ENCODE measurements around the gene GALR3.

GALR3 gene

GRCh38 chr22:37807410-37808293, 15.5 kb upstream of the GALR3 start, which contains the start of gene GCAT:
Gene GCAT, plus strand, starts transcription at chr22:37807934. Its CDS starts 34 bp downstream, at chr22:37807968.
- intact Hi-C loops (cut with micrococcal nuclease): no loop called here
- peak within 1 kb of the TSS; percentile 86 for H3K27ac Mint-ChIP-seq
- H3K27me3 Mint-ChIP-seq: peaks cover 60% of the 10 kb centered on the region
- peak within 1 kb of the TSS; percentile 87 for H3K4me3 Mint-ChIP-seq
- no peaks in the 10 kb centered on the region for H3K36me3 Mint-ChIP-seq (ENCODE audit: low read depth)
- H3K9me3 Mint-ChIP-seq: no peaks in the 10 kb centered on the region
- peaks cover 53% of the 10 kb centered on the region for H3K4me1 Mint-ChIP-seq (ENCODE audit: low read depth)

GRCh38 chr22:37808294-37808657, 14.9 kb upstream of the GALR3 start:
- Mint-ChIP-seq H3K36me3 (ENCODE audit: low read depth) (no peaks in the 10 kb centered on the region), H3K4me3 (peak overlapping the region; percentile 78), H3K9me3 (no peaks in the 10 kb centered on the region), H3K27ac (no peak overlapping the region), H3K4me1 (ENCODE audit: low read depth) (peaks cover 46% of the 10 kb centered on the region), H3K27me3 (peaks cover 53% of the 10 kb centered on the region)
- intact Hi-C loops (cut with micrococcal nuclease): no loop called here

- no peaks in the 10 kb centered on the region for H3K9me3 Mint-ChIP-seq
- peaks cover 34% of the 10 kb centered on the region for H3K4me1 Mint-ChIP-seq (ENCODE audit: low read depth)
- H3K27me3 Mint-ChIP-seq: peaks cover 41% of the 10 kb centered on the region
- no peak overlapping the region for H3K4me3 Mint-ChIP-seq
- H3K36me3 Mint-ChIP-seq (ENCODE audit: low read depth): no peaks in the 10 kb centered on the region
- intact Hi-C loops (cut with micrococcal nuclease): no loop called here
- H3K27ac Mint-ChIP-seq: no peak overlapping the region
These were observed 13.4 kb upstream of the GALR3 start for GRCh38 chr22:37809672-37810333.

DNA sequence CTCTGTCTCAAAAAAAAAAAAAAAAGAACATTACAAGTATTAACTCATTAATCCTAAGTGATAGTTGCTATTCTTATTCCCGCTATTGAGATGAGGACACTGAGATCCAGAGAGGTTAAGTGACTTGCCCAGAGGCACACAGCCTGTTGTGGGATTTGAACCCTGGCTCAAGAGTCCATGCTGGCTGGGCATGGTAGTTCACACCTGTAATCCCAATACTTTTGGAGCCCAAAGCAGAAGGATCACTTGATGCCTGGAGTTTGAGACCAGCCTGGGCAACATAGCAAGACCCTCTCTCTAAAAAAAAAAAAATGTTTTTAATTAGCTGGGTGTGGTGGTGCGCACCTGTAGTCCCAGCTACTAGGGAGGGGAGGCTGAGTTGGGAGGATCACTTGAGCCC, 11.3 kb upstream of the GALR3 start:
- peaks cover 16% of the 10 kb centered on the region for H3K4me1 Mint-ChIP-seq (ENCODE audit: low read depth)
- H3K36me3 Mint-ChIP-seq (ENCODE audit: low read depth): no peaks in the 10 kb centered on the region
- H3K27me3 Mint-ChIP-seq: peaks cover 26% of the 10 kb centered on the region
- no peak overlapping the region for H3K27ac Mint-ChIP-seq
- intact Hi-C loops (cut with micrococcal nuclease): no loop called here
- no peak overlapping the region for H3K4me3 Mint-ChIP-seq
- H3K9me3 Mint-ChIP-seq: no peaks in the 10 kb centered on the region

GRCh38 chr22:37812869-37813678, 10.1 kb upstream of the GALR3 start:
- peaks cover 12% of the 10 kb centered on the region for H3K4me1 Mint-ChIP-seq (ENCODE audit: low read depth)
- intact Hi-C loops (cut with micrococcal nuclease): no loop called here
- no peaks in the 10 kb centered on the region for H3K36me3 Mint-ChIP-seq (ENCODE audit: low read depth)
- H3K27me3 Mint-ChIP-seq: peaks cover 24% of the 10 kb centered on the region
- H3K27ac Mint-ChIP-seq: no peak overlapping the region
- no peaks in the 10 kb centered on the region for H3K9me3 Mint-ChIP-seq
- H3K4me3 Mint-ChIP-seq: no peak overlapping the region

GRCh38 chr22:37815593-37815992, 7.6 kb upstream of the GALR3 start:
- H3K27ac Mint-ChIP-seq: no peak overlapping the region
- H3K36me3 Mint-ChIP-seq (ENCODE audit: low read depth): no peaks in the 10 kb centered on the region
- peaks cover 19% of the 10 kb centered on the region for H3K4me1 Mint-ChIP-seq (ENCODE audit: low read depth)
- H3K4me3 Mint-ChIP-seq: no peak overlapping the region
- H3K27me3 Mint-ChIP-seq: peaks cover 27% of the 10 kb centered on the region
- no peaks in the 10 kb centered on the region for H3K9me3 Mint-ChIP-seq
- intact Hi-C loops (cut with micrococcal nuclease): loop anchor here (5.0 kb wide), 1 partner anchor 147 kb away; no protein-coding TSS in a partner anchor

DNA sequence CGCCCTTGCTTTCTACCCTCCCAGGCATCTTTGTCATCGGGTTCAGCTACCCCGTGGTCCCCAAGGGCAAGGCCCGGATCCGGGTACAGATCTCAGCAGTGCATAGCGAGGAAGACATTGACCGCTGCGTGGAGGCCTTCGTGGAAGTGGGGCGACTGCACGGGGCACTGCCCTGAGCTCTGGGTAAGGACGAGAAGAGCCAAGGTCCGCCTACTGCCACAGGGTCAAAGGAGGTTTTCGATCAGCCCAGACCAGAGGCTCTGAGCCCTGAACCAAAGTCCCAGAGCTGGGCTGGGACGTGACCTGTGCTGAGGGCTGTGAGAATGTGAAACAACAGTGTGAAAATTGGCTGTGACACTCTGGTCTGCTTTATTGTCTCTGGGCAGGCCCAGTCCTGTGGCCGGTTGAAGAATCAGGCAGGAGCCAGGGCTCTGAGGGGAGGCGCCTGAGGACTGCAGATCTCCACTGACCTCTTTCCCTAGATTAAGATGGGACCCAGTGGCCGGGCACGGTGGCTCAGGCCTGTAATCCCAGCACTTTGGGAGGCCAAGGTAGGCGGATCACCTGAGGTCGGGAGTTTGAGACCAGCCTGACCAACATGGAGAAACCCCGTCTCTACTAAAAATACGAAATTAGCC, 6.5 kb upstream of the GALR3 start:
- Mint-ChIP-seq H3K27ac (no peak overlapping the region), H3K4me3 (no peak overlapping the region), H3K36me3 (ENCODE audit: low read depth) (no peaks in the 10 kb centered on the region), H3K9me3 (no peaks in the 10 kb centered on the region), H3K27me3 (peaks cover 33% of the 10 kb centered on the region), H3K4me1 (ENCODE audit: low read depth) (peaks cover 19% of the 10 kb centered on the region)
- intact Hi-C loops (cut with micrococcal nuclease): loop anchor here (1.0 to 5.0 kb wide), 3 partner anchors 47 to 146 kb away; no protein-coding TSS in a partner anchor

GRCh38 chr22:37817705-37818408, 5.3 kb upstream of the GALR3 start:
- Mint-ChIP-seq H3K36me3 (ENCODE audit: low read depth) (no peaks in the 10 kb centered on the region), H3K9me3 (no peaks in the 10 kb centered on the region), H3K4me3 (peak overlapping the region; percentile 55), H3K27ac (no peak overlapping the region), H3K27me3 (peaks cover 39% of the 10 kb centered on the region), H3K4me1 (ENCODE audit: low read depth) (peaks cover 25% of the 10 kb centered on the region)
- intact Hi-C loops (cut with micrococcal nuclease): loop anchor here (1.0 to 5.0 kb wide), 3 partner anchors 45 to 144 kb away; no protein-coding TSS in a partner anchor

DNA sequence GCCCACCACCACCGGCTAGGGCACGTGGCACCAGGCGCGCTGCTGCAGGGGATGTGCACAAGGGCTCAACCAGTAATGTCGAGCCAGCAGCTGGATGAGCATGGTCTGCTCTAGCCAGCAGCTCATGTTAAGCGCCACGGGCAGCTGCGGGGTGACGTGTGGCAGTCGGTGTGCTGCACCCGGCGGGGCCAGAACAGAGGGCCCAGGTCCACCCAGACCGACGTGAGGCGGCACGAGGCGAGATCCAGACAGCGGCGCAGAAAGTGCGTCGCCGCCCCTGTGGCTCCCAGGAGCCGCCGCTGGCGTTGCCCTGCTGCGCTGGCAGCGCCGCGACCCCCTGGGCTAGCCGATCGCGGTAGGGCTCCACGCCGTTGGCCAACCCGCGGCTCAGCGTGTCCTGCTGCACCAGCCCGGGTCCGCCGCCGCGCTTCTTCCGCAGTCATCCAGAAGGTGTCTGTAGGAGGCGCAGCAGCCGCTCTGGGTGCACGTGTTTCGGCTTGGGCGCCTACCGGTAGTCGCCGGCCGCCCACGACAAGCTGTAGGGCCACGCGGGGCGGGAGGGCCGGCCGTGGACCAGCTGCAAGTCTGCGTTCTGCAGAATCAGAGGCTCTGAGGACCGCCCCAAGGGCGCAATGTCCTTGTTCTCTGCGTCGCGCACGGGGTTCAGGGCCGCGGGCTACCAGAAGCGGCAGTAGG, 4.6 kb upstream of the GALR3 start:
- H3K27me3 Mint-ChIP-seq: peaks cover 46% of the 10 kb centered on the region
- peaks cover 25% of the 10 kb centered on the region for H3K4me1 Mint-ChIP-seq (ENCODE audit: low read depth)
- no peaks in the 10 kb centered on the region for H3K36me3 Mint-ChIP-seq (ENCODE audit: low read depth)
- intact Hi-C loops (cut with micrococcal nuclease): loop anchor here (5.0 kb wide), 1 partner anchor 144 kb away; no protein-coding TSS in a partner anchor
- H3K4me3 Mint-ChIP-seq: peak overlapping the region; percentile 66
- no peaks in the 10 kb centered on the region for H3K9me3 Mint-ChIP-seq
- H3K27ac Mint-ChIP-seq: no peak overlapping the region

GRCh38 chr22:37819105-37819433, 4.1 kb upstream of the GALR3 start:
- no peak overlapping the region for H3K27ac Mint-ChIP-seq
- no peaks in the 10 kb centered on the region for H3K9me3 Mint-ChIP-seq
- H3K27me3 Mint-ChIP-seq: peaks cover 51% of the 10 kb centered on the region
- intact Hi-C loops (cut with micrococcal nuclease): loop anchor here (5.0 kb wide), 1 partner anchor 143 kb away; no protein-coding TSS in a partner anchor
- peak overlapping the region; percentile 66 for H3K4me3 Mint-ChIP-seq
- no peaks in the 10 kb centered on the region for H3K36me3 Mint-ChIP-seq (ENCODE audit: low read depth)
- peaks cover 25% of the 10 kb centered on the region for H3K4me1 Mint-ChIP-seq (ENCODE audit: low read depth)

GRCh38 chr22:37820350-37820749, 2.8 kb upstream of the GALR3 start:
- Mint-ChIP-seq H3K4me1 (ENCODE audit: low read depth) (peaks cover 25% of the 10 kb centered on the region), H3K27ac (no peak overlapping the region), H3K36me3 (ENCODE audit: low read depth) (no peaks in the 10 kb centered on the region), H3K4me3 (no peak overlapping the region), H3K27me3 (peaks cover 58% of the 10 kb centered on the region), H3K9me3 (no peaks in the 10 kb centered on the region)
- intact Hi-C loops (cut with micrococcal nuclease): no loop called here

GRCh38 chr22:37822079-37822833, 926 bp upstream of the GALR3 start:
- H3K36me3 Mint-ChIP-seq (ENCODE audit: low read depth): peaks cover 6% of the 10 kb centered on the region
- H3K9me3 Mint-ChIP-seq: no peaks in the 10 kb centered on the region
- peaks cover 25% of the 10 kb centered on the region for H3K4me1 Mint-ChIP-seq (ENCODE audit: low read depth)
- no peak overlapping the region for H3K27ac Mint-ChIP-seq
- H3K27me3 Mint-ChIP-seq: peaks cover 62% of the 10 kb centered on the region
- no peak overlapping the region for H3K4me3 Mint-ChIP-seq
- intact Hi-C loops (cut with micrococcal nuclease): no loop called here

Measured in dendritic cell treated with granulocyte-macrophage colony-stimulating factor and Interleukin-4, amounts not matched to agents 40 ng/mL and 50 ng/mL, for 4 days (primary cell).